Omental fat pad (tissue), 4 donors: ENCODE results near the gene PERCC1. TPM values are rescaled to one million over a fixed set of nuclear protein-coding genes. Genes with fewer than 3 reads are reported as not detected.
"Not testable (repeated sequence)": the region's sequence is repeated elsewhere in the genome, so short reads cannot be mapped to it uniquely, and the experiment has no call there.

Experiments
- ATAC-seq: fragments of 150-250 bp; one replicate; pipeline ENCODE4 v1.9.1; 2016; ENCODE audit warnings: mild to moderate bottlenecking, moderate library complexity; ENCODE audit not compliant: low FRiP score
- DNase-seq: peaks from one replicate; pipeline ENCODE4 v3.0.0-alpha.2; 2019; ENCODE audit warnings: low spot score
- CTCF ChIP-seq, 3 donors: fragments of 450-650 bp; IDR thresholded peaks; one replicate each; pipeline ENCODE4 v1.5.1; 2016 to 2017; ENCODE audit warnings: antibody characterized with exemption in 3 of 3, mild to moderate bottlenecking in 3 of 3, moderate library complexity in 2 of 3
- total RNA-seq, 4 donors: library from RNA; depleted of rRNA; stranded (reverse); fragments of >200 nt; gene quantifications; one replicate each; pipeline ENCODE4 v1.1.0, GENCODE V29; 2016

Gene PERCC1
- total RNA-seq, 4 donors from 2014 or later, result 1.9 TPM; not detected in 3

- no peak for ATAC-seq
- no peak for DNase-seq
- no peak for TF ChIP-seq CTCF (IDR thresholded peaks at IDR 0.05)
Observed at GRCh38 chr16:1439058-1439698, 8.3 kb downstream of the PERCC1 start.

GRCh38 chr16:1439699-1440074, 8.8 kb downstream of the PERCC1 start:
- ATAC-seq, DNase-seq: not testable (repeated sequence)

GRCh38 chr16:1441391-1441829, 10.5 kb downstream of the PERCC1 start:
- DNase-seq (no peak), ATAC-seq (no peak)
- no peak for TF ChIP-seq CTCF (IDR thresholded peaks at IDR 0.05)

GRCh38 chr16:1442697-1443096, 11.8 kb downstream of the PERCC1 start:
- TF ChIP-seq CTCF (IDR thresholded peaks at IDR 0.05), result no peak
- ATAC-seq, result no peak
- no peak for DNase-seq

GRCh38 chr16:1443403-1443973, 12.6 kb downstream of the PERCC1 start:
- no peak for ATAC-seq
- TF ChIP-seq CTCF (IDR thresholded peaks at IDR 0.05), result no peak
- DNase-seq, result no peak

GRCh38 chr16:1443980-1444729, 13.3 kb downstream of the PERCC1 start, which contains the start of gene CCDC154:
Gene CCDC154 (minus strand): TSS chr16:1444556. CDS start chr16:1444322, 234 bp downstream.
- no peak for DNase-seq
- ATAC-seq, result no peak
- TF ChIP-seq CTCF (IDR thresholded peaks at IDR 0.05), result no peak

- no peak for TF ChIP-seq CTCF (IDR thresholded peaks at IDR 0.05)
- DNase-seq (no peak), ATAC-seq (no peak)
Observed at GRCh38 chr16:1444730-1445517, 14.0 kb downstream of the PERCC1 start.
